GM12864 (cell line): ENCODE measurements around the gene ARPC5L.
A peak's percentile ranks its signal among the peaks of the same experiment; 100 is the strongest.

Experiments
- DNase-seq: peaks from one replicate; pipeline ENCODE4 v3.0.0-alpha.2; 2011; ENCODE audit warnings: low read depth
- H3K4me3 ChIP-seq: 2 replicates; pipeline ENCODE4 v1.5.1; 2011; ENCODE audit warnings: mild to moderate bottlenecking, low read depth, low read length, control low read depth
- TF ChIP-seq, protein P1 (sequence below): IDR thresholded peaks from 2 replicates; pipeline ENCODE4 v1.5.1; 2011; ENCODE audit warnings: low read depth, mild to moderate bottlenecking, moderate library complexity, low read length, control low read depth, inconsistent platforms; ENCODE audit errors: missing control alignments

Gene ARPC5L

DNA sequence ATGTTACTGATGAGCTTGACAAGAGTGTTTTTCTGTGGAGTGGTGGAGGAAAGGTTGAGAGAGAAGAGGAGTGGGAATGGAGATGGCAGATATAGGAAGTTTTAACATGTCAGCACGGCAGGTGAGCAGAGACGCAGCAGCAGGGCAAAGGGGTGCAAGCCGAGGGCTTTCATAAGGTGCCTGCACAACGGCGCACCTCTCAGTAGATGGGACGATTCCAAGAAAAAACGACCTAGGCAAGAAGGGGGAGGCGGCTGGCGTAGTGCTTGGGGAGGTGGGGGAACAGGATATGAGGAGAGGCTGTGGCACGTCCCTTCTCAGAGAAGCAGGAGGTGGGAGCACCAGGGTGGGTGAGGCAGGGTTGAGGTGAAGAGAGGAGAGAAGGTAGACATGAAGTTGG lies 24.5 kb downstream of the ARPC5L start:
- no peak overlapping the region for H3K4me3 ChIP-seq
- DNase-seq: no peak
- TF ChIP-seq, protein P1, sequence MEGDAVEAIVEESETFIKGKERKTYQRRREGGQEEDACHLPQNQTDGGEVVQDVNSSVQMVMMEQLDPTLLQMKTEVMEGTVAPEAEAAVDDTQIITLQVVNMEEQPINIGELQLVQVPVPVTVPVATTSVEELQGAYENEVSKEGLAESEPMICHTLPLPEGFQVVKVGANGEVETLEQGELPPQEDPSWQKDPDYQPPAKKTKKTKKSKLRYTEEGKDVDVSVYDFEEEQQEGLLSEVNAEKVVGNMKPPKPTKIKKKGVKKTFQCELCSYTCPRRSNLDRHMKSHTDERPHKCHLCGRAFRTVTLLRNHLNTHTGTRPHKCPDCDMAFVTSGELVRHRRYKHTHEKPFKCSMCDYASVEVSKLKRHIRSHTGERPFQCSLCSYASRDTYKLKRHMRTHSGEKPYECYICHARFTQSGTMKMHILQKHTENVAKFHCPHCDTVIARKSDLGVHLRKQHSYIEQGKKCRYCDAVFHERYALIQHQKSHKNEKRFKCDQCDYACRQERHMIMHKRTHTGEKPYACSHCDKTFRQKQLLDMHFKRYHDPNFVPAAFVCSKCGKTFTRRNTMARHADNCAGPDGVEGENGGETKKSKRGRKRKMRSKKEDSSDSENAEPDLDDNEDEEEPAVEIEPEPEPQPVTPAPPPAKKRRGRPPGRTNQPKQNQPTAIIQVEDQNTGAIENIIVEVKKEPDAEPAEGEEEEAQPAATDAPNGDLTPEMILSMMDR: no peak

DNA sequence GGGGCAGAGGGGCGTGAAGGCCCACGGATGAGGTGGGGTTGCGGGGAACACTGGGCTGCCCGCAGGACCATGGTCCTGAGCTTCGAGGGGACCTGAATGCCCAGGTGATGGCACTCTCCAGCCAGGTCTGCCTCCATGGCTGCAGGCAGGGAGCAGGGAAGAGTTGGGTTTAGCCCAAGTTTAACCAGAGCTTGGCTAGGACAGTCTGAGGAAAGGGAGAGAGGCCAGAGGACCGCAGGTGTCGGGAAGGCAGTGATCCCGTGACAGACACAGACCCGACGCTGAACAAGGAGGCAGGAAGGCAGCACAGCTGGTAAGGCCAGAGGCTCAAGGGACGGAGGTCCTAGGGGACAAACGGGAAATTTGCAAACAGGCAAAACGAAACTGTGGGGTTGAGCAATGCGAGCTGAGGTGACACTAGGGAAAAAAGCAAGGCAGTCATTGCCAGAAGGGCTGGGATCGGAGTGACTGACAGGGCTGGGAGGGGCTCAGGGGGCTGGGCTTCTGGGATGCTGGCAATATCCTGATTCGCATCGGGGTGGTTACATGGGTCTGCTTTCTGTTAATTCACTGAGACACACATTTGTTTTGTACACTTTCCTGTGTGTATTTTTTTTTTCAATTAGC lies 25.0 kb downstream of the ARPC5L start:
- H3K4me3 ChIP-seq: no peak overlapping the region
- TF ChIP-seq, protein P1: no peak
- no peak for DNase-seq

DNA sequence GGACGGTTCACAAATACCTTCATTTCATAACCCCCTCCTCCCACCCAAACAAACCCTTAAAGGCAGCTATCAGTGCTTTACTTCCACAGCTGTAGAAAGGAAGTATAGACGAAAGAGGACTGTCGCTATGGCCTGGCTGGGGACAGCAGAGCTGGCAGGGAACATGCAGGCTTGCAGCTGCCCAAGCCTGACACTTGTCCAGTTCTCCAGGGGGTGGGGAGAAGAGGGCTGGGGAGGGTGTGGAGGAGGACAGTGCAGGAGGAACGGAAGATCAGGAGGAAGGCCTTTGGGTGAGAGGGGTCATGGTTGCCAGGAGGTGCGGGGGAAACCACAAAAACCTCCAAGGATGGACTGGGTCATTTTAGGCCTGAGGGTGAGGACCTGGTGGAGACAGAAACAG lies 25.9 kb downstream of the ARPC5L start:
- H3K4me3 ChIP-seq: no peak overlapping the region
- TF ChIP-seq, protein P1: no peak
- DNase-seq: no peak

GRCh38 chr9:124889006-124889405 lies 27.1 kb downstream of the ARPC5L start:
- no peak for DNase-seq
- H3K4me3 ChIP-seq: no peak overlapping the region
- TF ChIP-seq, protein P1: no peak

DNA sequence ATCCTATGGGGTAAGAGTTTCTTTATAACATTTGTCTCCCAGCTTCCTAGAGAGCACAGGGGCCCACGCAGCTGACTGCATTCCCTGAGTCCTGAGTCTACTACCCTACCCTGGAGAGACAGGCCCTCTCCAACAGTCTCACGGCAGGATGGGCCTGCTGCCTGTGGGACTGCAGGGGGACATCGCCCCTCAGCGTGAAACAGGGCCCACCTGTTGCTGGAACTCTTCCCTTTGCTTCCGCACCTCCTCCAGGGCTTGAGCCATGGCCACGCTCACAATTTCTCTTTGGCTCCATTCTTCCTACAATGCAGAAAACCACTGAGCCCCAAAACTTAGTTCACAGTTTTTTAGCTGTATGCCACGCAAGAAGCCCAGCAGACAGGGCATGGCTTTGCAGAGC lies 28.2 kb downstream of the ARPC5L start:
- TF ChIP-seq, protein P1: no peak
- no peak for DNase-seq

GRCh38 chr9:124894035-124894740 lies 32.3 kb downstream of the ARPC5L start:
- TF ChIP-seq, protein P1: no peak
- no peak for DNase-seq
- H3K4me3 ChIP-seq: no peak overlapping the region

More for the DNA sequence above, 28.2 kb downstream of the ARPC5L start:
- no peak overlapping the region for H3K4me3 ChIP-seq

- no peak for DNase-seq
- TF ChIP-seq, protein P1: peak; percentile 63
- no peak overlapping the region for H3K4me3 ChIP-seq
These were observed 32.8 kb downstream of the ARPC5L start for GRCh38 chr9:124894741-124895170.
